Measurements from ENCODE around the gene OBP2A.
"Not testable (repeated sequence)": the region's sequence is repeated elsewhere in the genome, so short reads cannot be mapped to it uniquely, and the experiment has no call there.

Gene OBP2A

GRCh38 chr9:135509458-135509857, 36.5 kb upstream of the OBP2A start:
- DNase-seq (ENCODE audit: low read depth in 2 of 2), result no peak

GRCh38 chr9:135512241-135512603, 33.7 kb upstream of the OBP2A start:
- DNase-seq (ENCODE audit: low read depth in 2 of 2), result no peak

DNA sequence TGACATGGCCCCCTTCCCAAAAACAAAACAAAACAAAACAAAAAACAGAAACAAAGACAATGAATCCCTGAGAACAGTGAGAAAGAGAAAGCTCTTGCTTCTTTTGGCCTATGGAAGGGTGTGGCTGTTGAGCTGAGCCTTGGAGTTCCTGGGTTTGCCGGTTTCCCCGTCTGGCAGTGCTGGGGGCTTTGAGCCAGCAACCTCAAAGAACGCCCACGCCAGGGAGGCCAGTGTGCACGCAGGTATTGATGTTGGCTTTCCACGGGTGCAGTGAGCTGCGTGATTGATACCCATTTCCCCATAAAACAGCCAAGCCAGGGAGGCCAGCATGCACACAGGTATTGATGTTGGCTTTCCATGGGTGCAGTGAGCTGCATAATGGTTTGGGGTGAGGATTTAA, 33.0 kb upstream of the OBP2A start:
- no peak for DNase-seq (ENCODE audit: low read depth in 2 of 2)

- no peak for DNase-seq (ENCODE audit: low read depth in 2 of 2)
These were observed 32.5 kb upstream of the OBP2A start for GRCh38 chr9:135513351-135513846.

GRCh38 chr9:135513906-135514305, 32.0 kb upstream of the OBP2A start:
- DNase-seq (ENCODE audit: low read depth in 2 of 2), result not testable (repeated sequence)

DNA sequence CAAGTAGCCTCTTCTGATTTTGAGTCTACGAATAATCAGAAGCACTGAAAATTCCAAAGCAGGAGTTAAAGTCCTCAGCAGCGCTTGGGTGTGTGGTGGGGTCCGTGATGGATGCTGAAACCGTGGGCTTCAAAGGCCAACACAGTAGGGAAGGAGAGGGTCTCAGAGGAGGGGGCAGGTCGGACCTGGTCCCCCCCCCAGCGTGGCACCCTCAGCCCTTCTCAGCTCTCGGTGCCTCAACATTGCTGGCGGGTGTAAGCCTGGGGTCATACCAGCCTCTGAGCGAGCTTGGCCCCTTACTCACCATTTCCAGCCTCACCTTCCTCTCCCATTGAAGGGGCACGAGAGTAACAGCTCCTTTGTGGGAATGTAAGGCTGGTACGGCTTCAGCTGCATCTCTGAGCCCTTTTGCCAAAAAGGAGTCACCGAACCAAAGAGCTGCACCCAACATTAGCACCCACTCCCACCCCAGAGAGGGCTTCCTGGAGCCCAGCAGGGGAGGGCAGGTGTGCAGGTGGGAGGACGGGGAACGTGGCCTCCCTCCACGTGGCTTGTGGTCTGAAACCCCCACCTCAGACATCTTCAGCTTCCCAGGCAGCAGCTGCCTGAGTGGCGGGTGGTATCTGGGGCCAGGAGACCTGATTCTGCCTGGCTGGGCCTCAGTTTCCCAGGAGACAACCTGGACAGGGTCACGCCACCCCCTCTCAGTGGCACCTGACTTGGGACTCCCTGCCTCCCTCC, 31.4 kb upstream of the OBP2A start:
- DNase-seq (ENCODE audit: low read depth in 2 of 2), result no peak

GRCh38 chr9:135515083-135515951, 30.6 kb upstream of the OBP2A start:
- no peak for DNase-seq (ENCODE audit: low read depth in 2 of 2)

- no peak for DNase-seq (ENCODE audit: low read depth in 2 of 2)
These were observed 29.6 kb upstream of the OBP2A start for GRCh38 chr9:135516132-135516860.

DNA sequence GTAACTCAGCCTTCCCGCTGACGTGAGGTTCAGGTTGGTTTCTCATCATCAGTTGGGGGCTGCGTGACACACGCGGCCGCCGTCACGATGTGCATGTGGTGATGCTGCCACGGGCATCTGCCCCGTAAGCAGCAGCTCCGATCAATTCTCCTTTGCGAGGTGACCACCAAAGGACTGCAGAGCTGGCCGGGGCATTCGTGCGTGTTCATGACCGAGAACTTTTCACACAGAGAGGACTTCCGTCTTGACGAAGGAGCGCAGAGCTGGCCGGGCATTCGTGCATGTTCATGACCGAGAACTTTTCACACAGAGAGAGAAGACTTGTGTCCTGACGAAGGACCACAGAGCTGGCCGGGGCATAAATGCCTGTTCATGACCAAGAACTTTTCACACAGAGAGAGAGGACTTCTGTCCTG, 28.5 kb upstream of the OBP2A start:
- no peak for DNase-seq (ENCODE audit: low read depth in 2 of 2)

DNA sequence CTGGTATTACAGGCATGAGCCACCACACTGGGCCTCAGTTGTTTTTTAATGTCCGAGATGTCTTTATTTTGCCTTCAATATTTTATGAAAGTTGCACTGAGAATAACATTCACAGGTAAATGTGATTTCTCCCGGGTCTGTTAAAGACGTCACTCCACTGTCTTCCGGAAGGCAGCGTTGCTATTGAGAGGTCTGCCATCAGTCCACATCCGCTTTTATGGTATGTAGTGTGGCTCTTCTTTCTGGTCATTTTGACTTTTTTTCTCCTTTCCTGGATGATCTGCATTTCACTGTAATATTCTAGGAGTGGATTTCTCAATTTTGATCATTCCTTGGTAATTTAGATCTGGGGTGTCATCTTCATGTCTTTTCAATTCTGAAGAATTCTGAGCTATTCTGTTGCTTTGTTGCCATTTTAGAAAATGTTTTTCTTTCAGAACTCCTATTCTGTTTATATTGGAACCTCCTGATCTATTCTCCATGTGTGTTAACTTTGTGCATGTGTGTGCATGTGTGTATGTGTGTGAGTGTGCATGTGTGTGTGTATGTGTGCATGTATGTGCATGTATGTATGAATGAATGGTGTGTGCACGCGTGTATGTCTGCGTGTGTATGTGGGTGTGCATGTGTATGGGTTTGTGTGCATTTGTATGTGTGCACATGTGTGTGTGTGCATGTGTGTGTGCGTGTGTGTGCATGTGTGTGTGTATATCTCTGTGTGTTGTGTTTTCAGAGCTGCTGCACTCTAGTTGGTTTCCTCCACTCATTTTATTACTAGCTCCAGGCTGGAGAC, 26.6 kb upstream of the OBP2A start:
- no peak for DNase-seq (ENCODE audit: low read depth in 2 of 2)

DNA sequence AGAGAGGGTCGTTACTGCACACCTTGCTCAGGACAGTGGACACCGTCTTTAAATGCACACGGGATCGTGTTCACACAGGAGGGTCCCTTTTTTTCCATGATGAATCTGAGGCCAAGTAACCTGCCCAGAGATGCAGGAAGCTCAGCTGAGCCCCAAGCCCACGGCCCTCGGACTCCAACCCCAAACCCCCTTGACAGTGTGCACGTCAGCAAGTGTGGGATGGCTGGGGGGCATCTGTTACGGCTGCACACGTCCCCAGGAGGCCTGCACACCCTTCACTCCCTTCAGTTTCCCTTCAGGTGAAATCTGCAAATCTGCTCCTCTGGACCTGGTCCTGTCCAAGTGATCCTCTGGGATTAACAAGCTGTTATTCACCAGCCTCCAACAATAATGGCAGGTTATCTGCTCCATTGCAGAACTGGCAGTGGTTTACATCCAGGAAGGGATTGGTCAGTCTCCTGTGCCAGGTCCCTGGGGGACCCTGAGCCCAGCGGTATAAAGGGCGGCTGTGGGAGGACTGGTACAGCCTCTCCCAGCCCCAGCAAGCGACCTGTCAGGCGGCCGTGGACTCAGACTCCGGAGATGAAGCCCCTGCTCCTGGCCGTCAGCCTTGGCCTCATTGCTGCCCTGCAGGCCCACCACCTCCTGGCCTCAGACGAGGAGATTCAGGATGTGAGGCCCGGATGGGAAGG, 24.9 kb upstream of the OBP2A start, which contains the start of gene LCN1:
Gene LCN1, plus strand, starts transcription at position 525 of the 692 bp plus-strand sequence. Its CDS starts 58 bp downstream, at position 583.
- DNase-seq (ENCODE audit: low read depth in 2 of 2), result no peak

- no peak for DNase-seq (ENCODE audit: low read depth in 2 of 2)
These were observed 24.3 kb upstream of the OBP2A start for GRCh38 chr9:135521608-135522095.

DNA sequence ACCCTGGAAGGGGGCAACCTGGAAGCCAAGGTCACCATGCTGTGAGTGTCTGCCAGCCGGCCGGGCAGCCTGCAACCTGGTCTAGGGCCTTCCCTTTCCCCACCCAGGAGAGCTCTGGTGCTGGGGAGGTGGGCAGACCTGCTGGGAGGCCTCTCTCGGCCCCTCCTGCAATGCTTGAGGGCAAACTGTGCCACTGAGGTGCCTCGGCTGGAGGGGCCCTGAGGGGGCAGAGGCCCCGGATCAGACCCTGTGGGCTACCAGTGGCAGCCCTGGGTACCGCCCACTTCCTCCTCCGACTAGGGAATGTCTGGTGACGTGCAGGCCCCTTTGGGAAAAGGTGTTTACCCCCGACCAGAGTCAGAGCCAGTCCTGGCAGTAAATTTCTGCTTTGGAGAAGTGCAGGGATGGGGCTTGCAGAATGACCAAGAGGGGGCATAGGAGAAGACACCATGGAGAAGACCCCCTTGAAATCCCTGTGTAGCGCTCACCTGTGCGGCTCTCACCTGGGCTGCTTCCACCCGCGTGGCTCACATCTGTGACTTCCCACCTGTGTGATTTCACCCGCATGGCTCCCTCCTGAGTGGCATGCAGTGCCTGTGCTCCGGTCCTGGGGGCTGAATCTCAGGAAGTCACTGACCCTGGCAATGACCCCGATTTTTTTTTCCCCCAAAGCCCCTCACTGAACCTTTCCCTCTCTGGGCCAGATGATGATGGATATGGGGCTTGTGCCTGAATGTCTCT, 23.6 kb upstream of the OBP2A start:
- no peak for DNase-seq (ENCODE audit: low read depth in 2 of 2)

GRCh38 chr9:135522931-135523330, 23.0 kb upstream of the OBP2A start:
- no peak for DNase-seq (ENCODE audit: low read depth in 2 of 2)

DNA sequence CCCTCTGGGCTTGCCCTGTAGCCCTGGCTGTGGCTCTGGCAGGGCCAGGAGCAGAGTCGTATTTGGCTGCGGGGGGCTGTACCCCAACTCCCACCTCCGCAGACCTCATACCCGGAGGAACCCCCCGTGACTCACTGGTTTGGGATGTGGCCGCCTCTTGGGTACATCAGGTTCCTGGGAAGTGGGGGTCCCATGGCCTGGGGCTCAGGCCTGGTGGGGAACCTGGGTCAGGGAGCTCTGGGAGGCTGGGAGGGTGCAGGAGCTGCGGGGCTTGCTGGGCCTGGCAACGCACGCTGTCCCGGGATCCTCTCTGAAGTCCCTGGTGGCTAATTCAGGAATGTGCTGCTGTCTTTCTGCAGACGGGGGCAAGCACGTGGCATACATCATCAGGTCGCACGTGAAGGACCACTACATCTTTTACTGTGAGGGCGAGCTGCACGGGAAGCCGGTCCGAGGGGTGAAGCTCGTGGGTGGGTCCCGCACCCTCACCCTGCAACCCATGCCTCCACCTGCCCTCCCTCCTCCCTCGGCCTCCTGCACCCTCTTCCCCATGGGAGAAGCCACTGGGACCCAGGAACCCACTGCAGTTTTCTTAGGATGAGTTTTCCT, 22.3 kb upstream of the OBP2A start:
- DNase-seq (ENCODE audit: low read depth in 2 of 2), result no peak

- DNase-seq (ENCODE audit: low read depth in 2 of 2), result no peak
These were observed 21.6 kb upstream of the OBP2A start for GRCh38 chr9:135524130-135524861.

DNA sequence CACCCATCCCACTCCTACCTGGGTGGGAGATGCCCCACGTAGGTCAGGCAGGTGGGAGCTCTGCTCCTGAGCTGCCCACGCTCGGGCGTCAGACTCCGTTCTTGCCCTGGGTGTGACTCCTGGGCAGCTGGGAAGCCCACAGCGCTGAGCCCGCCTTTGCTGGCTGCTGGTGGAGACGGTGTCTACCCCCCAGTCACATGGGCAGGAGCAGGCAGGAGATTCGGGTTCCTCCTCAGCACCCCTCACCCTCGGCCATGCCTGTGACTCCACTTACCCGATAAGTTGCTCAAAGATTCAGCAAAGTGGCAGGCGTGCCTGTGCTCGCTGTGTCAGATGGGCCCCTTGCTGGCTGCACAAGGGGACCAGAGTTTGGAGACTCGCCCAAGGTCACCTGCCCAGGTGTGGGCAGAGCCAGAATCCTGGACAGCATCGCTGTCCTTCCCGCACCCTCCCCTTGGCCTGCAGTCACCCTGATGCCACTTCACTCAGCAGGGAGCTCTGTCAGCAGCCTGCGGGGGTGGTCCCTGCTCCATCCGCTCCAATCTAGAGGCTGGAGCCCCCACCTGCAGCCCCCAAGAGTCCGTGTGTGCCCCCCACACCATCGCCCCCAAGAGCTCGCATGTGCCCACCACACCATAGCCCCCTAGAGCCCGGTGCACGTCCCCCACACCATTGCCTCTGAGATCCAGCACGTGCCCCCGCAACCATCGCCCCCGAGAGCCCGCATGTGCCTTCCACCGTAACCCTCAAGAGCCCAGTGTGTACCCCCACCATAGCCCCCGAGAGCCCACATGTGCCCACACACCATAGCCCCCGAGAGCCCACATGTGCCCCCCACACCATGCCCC, 20.5 kb upstream of the OBP2A start:
- no peak for DNase-seq (ENCODE audit: low read depth in 2 of 2)
